HG03159 (cell line): Measurements from ENCODE around the gene POLRMT.
"Not testable (repeated sequence)": the region's sequence is repeated elsewhere in the genome, so short reads cannot be mapped to it uniquely, and the experiment has no call there.

ENCODE experiments used
- ATAC-seq: cut with Tn5 transposase; IDR thresholded peaks from one replicate; pipeline ENCODE4 v1.9.1; 2021; ENCODE audit warnings: mild to moderate bottlenecking, moderate library complexity; ENCODE audit not compliant: unreplicated experiment

Gene POLRMT

GRCh38 chr19:615619-616018 lies 17.7 kb downstream of the POLRMT start:
- no peak for ATAC-seq

GRCh38 chr19:613732-614567 lies 19.4 kb downstream of the POLRMT start:
- no peak for ATAC-seq

GRCh38 chr19:612941-613340 lies 20.4 kb downstream of the POLRMT start:
- no peak for ATAC-seq

GRCh38 chr19:611481-611868 lies 21.9 kb downstream of the POLRMT start:
- ATAC-seq = no peak

- no peak for ATAC-seq
Measured at GRCh38 chr19:610801-611480, 22.4 kb downstream of the POLRMT start.

GRCh38 chr19:610071-610800 lies 23.1 kb downstream of the POLRMT start:
- ATAC-seq = no peak

- no peak for ATAC-seq
Measured at GRCh38 chr19:609004-609346, 24.4 kb downstream of the POLRMT start.

- no peak for ATAC-seq
Measured at GRCh38 chr19:608155-609003, 25.0 kb downstream of the POLRMT start.

GRCh38 chr19:607301-608154 lies 25.8 kb downstream of the POLRMT start:
- no peak for ATAC-seq

- ATAC-seq = not testable (repeated sequence)
Measured at GRCh38 chr19:605061-605971, 28.0 kb downstream of the POLRMT start.

GRCh38 chr19:604355-604754 lies 29.0 kb downstream of the POLRMT start:
- no peak for ATAC-seq

GRCh38 chr19:603779-604178 lies 29.6 kb downstream of the POLRMT start:
- ATAC-seq = not testable (repeated sequence)

- ATAC-seq = not testable (repeated sequence)
Measured at GRCh38 chr19:603302-603639, 30.1 kb downstream of the POLRMT start.

- no peak for ATAC-seq
Measured at GRCh38 chr19:602391-603301, 30.7 kb downstream of the POLRMT start.

GRCh38 chr19:601790-602189 lies 31.5 kb downstream of the POLRMT start:
- ATAC-seq = no peak

- ATAC-seq = no peak
Measured at GRCh38 chr19:601310-601709, 32.0 kb downstream of the POLRMT start.

- no peak for ATAC-seq
Measured at GRCh38 chr19:597406-598315, 35.7 kb downstream of the POLRMT start.
